ENCODE measurements around the gene ADGRD1. TPM values are rescaled to one million over a fixed set of nuclear protein-coding genes. Genes with fewer than 3 reads are reported as not detected.
"Not testable (repeated sequence)": the region's sequence is repeated elsewhere in the genome, so short reads cannot be mapped to it uniquely, and the experiment has no call there.

ADGRD1 gene
- total RNA-seq, 1 experiment from 2014 or later = not detected

GRCh38 chr12:130934753-130935152, 19.0 kb upstream of the ADGRD1 start:
- no peak for DNase-seq (ENCODE audit: low read depth)
- in situ Hi-C loops (cut with HindIII; ENCODE audit: low pct_unique_long_range_greater_than_20kb, low sequenced_read_pairs) = no loop called here

- in situ Hi-C loops (cut with HindIII; ENCODE audit: low pct_unique_long_range_greater_than_20kb, low sequenced_read_pairs) = no loop called here
- DNase-seq (ENCODE audit: low read depth) = no peak
Observed at GRCh38 chr12:130936561-130936960, 17.1 kb upstream of the ADGRD1 start.

- in situ Hi-C loops (cut with HindIII; ENCODE audit: low pct_unique_long_range_greater_than_20kb, low sequenced_read_pairs) = no loop called here
- no peak for DNase-seq (ENCODE audit: low read depth)
Observed at GRCh38 chr12:130937063-130937462, 16.6 kb upstream of the ADGRD1 start.

GRCh38 chr12:130937546-130937945, 16.2 kb upstream of the ADGRD1 start:
- in situ Hi-C loops (cut with HindIII; ENCODE audit: low pct_unique_long_range_greater_than_20kb, low sequenced_read_pairs); DNase-seq (ENCODE audit: low read depth): not testable (repeated sequence)

- in situ Hi-C loops (cut with HindIII; ENCODE audit: low pct_unique_long_range_greater_than_20kb, low sequenced_read_pairs) = no loop called here
Observed at GRCh38 chr12:130938186-130938585, 15.5 kb upstream of the ADGRD1 start.

GRCh38 chr12:130944878-130945277, 8.8 kb upstream of the ADGRD1 start:
- DNase-seq (ENCODE audit: low read depth) = no peak
- in situ Hi-C loops (cut with HindIII; ENCODE audit: low pct_unique_long_range_greater_than_20kb, low sequenced_read_pairs) = no loop called here

More at GRCh38 chr12:130938186-130938585, 15.5 kb upstream of the ADGRD1 start:
- no peak for DNase-seq (ENCODE audit: low read depth)

- DNase-seq (ENCODE audit: low read depth) = no peak
- in situ Hi-C loops (cut with HindIII; ENCODE audit: low pct_unique_long_range_greater_than_20kb, low sequenced_read_pairs) = no loop called here
Observed at GRCh38 chr12:130945786-130946492, 7.8 kb upstream of the ADGRD1 start.

GRCh38 chr12:130947028-130947613, 6.6 kb upstream of the ADGRD1 start:
- in situ Hi-C loops (cut with HindIII; ENCODE audit: low pct_unique_long_range_greater_than_20kb, low sequenced_read_pairs) = no loop called here
- DNase-seq (ENCODE audit: low read depth) = no peak

GRCh38 chr12:130948136-130948535, 5.6 kb upstream of the ADGRD1 start:
- in situ Hi-C loops (cut with HindIII; ENCODE audit: low pct_unique_long_range_greater_than_20kb, low sequenced_read_pairs) = no loop called here
- DNase-seq (ENCODE audit: low read depth) = no peak

GRCh38 chr12:130948751-130949150, 5.0 kb upstream of the ADGRD1 start:
- in situ Hi-C loops (cut with HindIII; ENCODE audit: low pct_unique_long_range_greater_than_20kb, low sequenced_read_pairs) = no loop called here
- DNase-seq (ENCODE audit: low read depth) = no peak

GRCh38 chr12:130949806-130950205, 3.9 kb upstream of the ADGRD1 start:
- no peak for DNase-seq (ENCODE audit: low read depth)
- in situ Hi-C loops (cut with HindIII; ENCODE audit: low pct_unique_long_range_greater_than_20kb, low sequenced_read_pairs) = no loop called here

GRCh38 chr12:130951636-130952035, 2.1 kb upstream of the ADGRD1 start:
- in situ Hi-C loops (cut with HindIII; ENCODE audit: low pct_unique_long_range_greater_than_20kb, low sequenced_read_pairs) = no loop called here
- DNase-seq (ENCODE audit: low read depth) = no peak

GRCh38 chr12:130952171-130952954, 1.3 kb upstream of the ADGRD1 start:
- no peak for DNase-seq (ENCODE audit: low read depth)
- in situ Hi-C loops (cut with HindIII; ENCODE audit: low pct_unique_long_range_greater_than_20kb, low sequenced_read_pairs) = no loop called here

- in situ Hi-C loops (cut with HindIII; ENCODE audit: low pct_unique_long_range_greater_than_20kb, low sequenced_read_pairs) = no loop called here
- DNase-seq (ENCODE audit: low read depth) = no peak
Observed at GRCh38 chr12:130954544-130954831, 781 bp downstream of the ADGRD1 start.

- DNase-seq (ENCODE audit: low read depth) = no peak
- in situ Hi-C loops (cut with HindIII; ENCODE audit: low pct_unique_long_range_greater_than_20kb, low sequenced_read_pairs) = no loop called here
Observed at GRCh38 chr12:130955238-130955816, 1.6 kb downstream of the ADGRD1 start.

GRCh38 chr12:130956009-130956408, 2.3 kb downstream of the ADGRD1 start:
- in situ Hi-C loops (cut with HindIII; ENCODE audit: low pct_unique_long_range_greater_than_20kb, low sequenced_read_pairs) = no loop called here
- no peak for DNase-seq (ENCODE audit: low read depth)

GRCh38 chr12:130956456-130957303, 3.0 kb downstream of the ADGRD1 start:
- no peak for DNase-seq (ENCODE audit: low read depth)
- in situ Hi-C loops (cut with HindIII; ENCODE audit: low pct_unique_long_range_greater_than_20kb, low sequenced_read_pairs) = no loop called here

- DNase-seq (ENCODE audit: low read depth) = no peak
- in situ Hi-C loops (cut with HindIII; ENCODE audit: low pct_unique_long_range_greater_than_20kb, low sequenced_read_pairs) = no loop called here
Observed at GRCh38 chr12:130957304-130957621, 3.6 kb downstream of the ADGRD1 start.

Data from Caki2 (cell line).